ENCODE measurements around the gene GLCCI1. TPM values are rescaled to one million over a fixed set of nuclear protein-coding genes. Genes with fewer than 3 reads are reported as not detected.

GLCCI1 gene
- total RNA-seq, 4 donors from 2014 or later, result 1.5 to 9.9 (median 5.6) TPM

GRCh38 chr7:8133188-8133848 is 164.7 kb downstream of the GLCCI1 start:
- TF ChIP-seq CTCF (IDR thresholded peaks at IDR 0.05) (no peak), POLR2A (IDR thresholded peaks at IDR 0.05) (no peak)
- H3K27ac ChIP-seq, result no peak overlapping the region
- H3K27me3 ChIP-seq, result no peaks in the 10 kb centered on the region
- 81 to 86% methylated on average over 2 of the region's 2 CpGs for WGBS, 2 donors
- no peak overlapping the region for H3K4me3 ChIP-seq
- intact Hi-C loops (cut with DNase I), result no loop called here
- H3K4me1 ChIP-seq, result no peaks in the 10 kb centered on the region
- no peaks in the 10 kb centered on the region for H3K36me3 ChIP-seq
- no peaks in the 10 kb centered on the region for H3K9me3 ChIP-seq
- DNase-seq, result no peak

- peak overlapping the region in 2 of 4 donors; percentile 7 to 11 for H3K27ac ChIP-seq
- no peak overlapping the region for H3K4me3 ChIP-seq
- no peaks in the 10 kb centered on the region for H3K36me3 ChIP-seq
- H3K9me3 ChIP-seq, result no peaks in the 10 kb centered on the region
- H3K4me1 ChIP-seq, result no peaks in the 10 kb centered on the region
- DNase-seq, result no peak
- intact Hi-C loops (cut with DNase I), result no loop called here
- TF ChIP-seq CTCF (IDR thresholded peaks at IDR 0.05), result no peak
- TF ChIP-seq POLR2A (IDR thresholded peaks at IDR 0.05), result no peak
- 63 to 68% methylated on average over 10 of the region's 10 CpGs for WGBS, 2 donors
- no peaks in the 10 kb centered on the region for H3K27me3 ChIP-seq
These were observed 165.6 kb downstream of the GLCCI1 start for GRCh38 chr7:8134089-8134733.

- no peak for DNase-seq
- intact Hi-C loops (cut with DNase I), result no loop called here
- Histone ChIP-seq H3K4me3 (no peak overlapping the region), H3K27ac (no peak overlapping the region), H3K9me3 (no peaks in the 10 kb centered on the region), H3K27me3 (no peaks in the 10 kb centered on the region), H3K4me1 (no peaks in the 10 kb centered on the region), H3K36me3 (no peaks in the 10 kb centered on the region)
- TF ChIP-seq POLR2A (IDR thresholded peaks at IDR 0.05) (no peak), CTCF (IDR thresholded peaks at IDR 0.05) (no peak)
- 88 to 93% methylated on average over 3 of the region's 3 CpGs for WGBS, 2 donors
These were observed 166.8 kb downstream of the GLCCI1 start for GRCh38 chr7:8135417-8135816.

- no peaks in the 10 kb centered on the region for H3K9me3 ChIP-seq
- no peaks in the 10 kb centered on the region for H3K4me1 ChIP-seq
- WGBS, 2 donors, result 92% methylated on average over 12 of the region's 12 CpGs
- no peaks in the 10 kb centered on the region for H3K36me3 ChIP-seq
- H3K4me3 ChIP-seq, result no peak overlapping the region
- no peak overlapping the region for H3K27ac ChIP-seq
- intact Hi-C loops (cut with DNase I), result no loop called here
- TF ChIP-seq POLR2A (IDR thresholded peaks at IDR 0.05), result no peak
- TF ChIP-seq CTCF (IDR thresholded peaks at IDR 0.05), result no peak
- no peak for DNase-seq
- no peaks in the 10 kb centered on the region for H3K27me3 ChIP-seq
These were observed 167.6 kb downstream of the GLCCI1 start for GRCh38 chr7:8136051-8136730.

Data from esophagus squamous epithelium (tissue), 5 donors.